Measurements from ENCODE around the gene TRDN.

- TF ChIP-seq POLR2A (IDR thresholded peaks at IDR 0.05), result no peak
- no peak for TF ChIP-seq CTCF (IDR thresholded peaks at IDR 0.05)
Observed at GRCh38 chr6:123533862-123534648, 102.7 kb downstream of the TRDN start.
